CD4-positive, alpha-beta T cell (primary cell): ENCODE results near the gene SYT14. TPM values are rescaled to one million over a fixed set of nuclear protein-coding genes. Genes with fewer than 3 reads are reported as not detected.

Source experiments
- ATAC-seq: fragments of 200-7000 bp; cut with Tn5 transposase; one replicate; pipeline ENCODE4 v1.10.0; 2022; ENCODE audit warnings: mild to moderate bottlenecking; ENCODE audit not compliant: poor library complexity
- CTCF ChIA-PET: fragments of 350-600 bp; sonication (Branson Sonifier 250); formaldehyde crosslinking; loops from one replicate; lab custom pipeline; 2021; ENCODE audit warnings: antibody characterized with exemption, inconsistent platforms; lab: Charles Lee
- POLR2A ChIA-PET: fragments of 350-600 bp; sonication (Branson Sonifier 250); formaldehyde crosslinking; loops from one replicate; lab custom pipeline; 2021; ENCODE audit warnings: antibody characterized with exemption, inconsistent platforms; lab: Charles Lee
- DNase-seq, 14 experiments: peaks; one replicate each; pipeline ENCODE4 v3.0.0-alpha.2; 2013 to 2020; ENCODE audit warnings: mixed read lengths in 2 of 14
- H3K27ac ChIP-seq, 2 donors: one replicate each; pipeline versions ENCODE4 v1.5.1 to v1.7.0; 2013; ENCODE audit warnings: low read length in 2 of 2, low read depth in 1 of 2, mild to moderate bottlenecking in 1 of 2
- H3K27me3 ChIP-seq, 2 experiments: 1 replicate in 1 of 2; 2 replicates in 1 of 2; pipeline versions ENCODE4 v1.6.1 to v1.7.0; 2013; ENCODE audit warnings: low read length in 2 of 2, control low read depth in 1 of 2, mild to moderate bottlenecking in 1 of 2, moderate library complexity in 1 of 2; ENCODE audit not compliant: insufficient read depth in 2 of 2, control insufficient read depth in 1 of 2
- H3K36me3 ChIP-seq: one replicate; pipeline ENCODE4 v1.6.1; 2013; ENCODE audit warnings: low read length, control low read depth; ENCODE audit not compliant: insufficient read depth
- H3K4me1 ChIP-seq: one replicate; pipeline ENCODE4 v1.6.1; 2013; ENCODE audit warnings: low read length, control low read depth; ENCODE audit not compliant: insufficient read depth
- H3K4me3 ChIP-seq: one replicate; pipeline ENCODE4 v1.5.1; 2013; ENCODE audit warnings: mild to moderate bottlenecking, low read length, moderate library complexity
- H3K9me3 ChIP-seq, 2 experiments: 1 replicate in 1 of 2; 2 replicates in 1 of 2; pipeline versions ENCODE4 v1.6.1 to v1.7.0; 2013; ENCODE audit warnings: low read length in 2 of 2, mild to moderate bottlenecking in 2 of 2, control low read depth in 1 of 2, moderate library complexity in 1 of 2; ENCODE audit not compliant: control insufficient read depth in 1 of 2, insufficient read depth in 1 of 2
- H3K27ac Mint-ChIP-seq: one replicate; pipeline ENCODE4 v1.8.0; 2020; ENCODE audit warnings: mixed read lengths
- H3K27me3 Mint-ChIP-seq: one replicate; pipeline ENCODE4 v1.8.0; 2021; ENCODE audit warnings: mixed read lengths
- H3K36me3 Mint-ChIP-seq: one replicate; pipeline ENCODE4 v1.8.0; 2021; ENCODE audit warnings: low read depth, mixed read lengths
- H3K4me1 Mint-ChIP-seq: one replicate; pipeline ENCODE4 v1.8.0; 2021; ENCODE audit warnings: low read depth, mixed read lengths
- H3K4me3 Mint-ChIP-seq: one replicate; pipeline ENCODE4 v1.8.0; 2020; ENCODE audit warnings: mild to moderate bottlenecking, mixed read lengths
- H3K9me3 Mint-ChIP-seq: one replicate; pipeline ENCODE4 v1.8.0; 2020; ENCODE audit warnings: mixed read lengths
- intact Hi-C, 2 experiments: fragments of 100-400 bp; cut with DNase I in 1 of 2; cut with micrococcal nuclease in 1 of 2; formaldehyde crosslinking; loops; one replicate each; pipeline versions ENCODE4 v1.15.1 to v1.9.0; 2023 to 2025; cut with DNase I, micrococcal nuclease
- total RNA-seq, 174 experiments: library from RNA in 2 of 174; stranded (reverse) in 2 of 174; gene quantifications; one replicate each; pipeline ENCODE4 v1.2.3 and lab custom pipeline; 2021 to 2026
- TF ChIP-seq, protein P1 (sequence below): fragments of 200-600 bp; IDR thresholded peaks from one replicate; pipeline ENCODE4 v1.8.0; 2022; ENCODE audit warnings: antibody characterized with exemption, mild to moderate bottlenecking

The SYT14 gene
- total RNA-seq, 2 experiments from 2014 or later: not detected

DNA sequence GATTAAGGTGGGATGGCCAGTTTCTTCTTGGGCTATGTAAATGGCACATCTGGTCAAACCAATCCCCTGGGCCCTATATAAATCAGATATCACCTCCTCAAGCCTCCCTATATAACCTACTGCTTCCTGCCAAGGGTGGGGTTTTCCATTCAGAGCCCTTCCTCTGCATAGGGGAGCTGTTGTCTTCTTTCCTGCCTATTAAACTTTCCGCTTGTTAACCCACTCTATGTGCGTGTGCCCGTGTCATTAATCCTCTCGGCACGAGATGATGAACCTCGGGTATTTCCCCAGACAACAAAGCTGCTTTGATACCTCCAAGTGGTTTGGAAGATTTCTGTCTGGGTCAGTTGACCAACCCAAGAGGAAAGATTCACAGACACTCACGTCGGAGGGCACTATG is 275.3 kb downstream of the SYT14 start:
- no peak overlapping the region for H3K4me3 ChIP-seq
- TF ChIP-seq, protein P1, sequence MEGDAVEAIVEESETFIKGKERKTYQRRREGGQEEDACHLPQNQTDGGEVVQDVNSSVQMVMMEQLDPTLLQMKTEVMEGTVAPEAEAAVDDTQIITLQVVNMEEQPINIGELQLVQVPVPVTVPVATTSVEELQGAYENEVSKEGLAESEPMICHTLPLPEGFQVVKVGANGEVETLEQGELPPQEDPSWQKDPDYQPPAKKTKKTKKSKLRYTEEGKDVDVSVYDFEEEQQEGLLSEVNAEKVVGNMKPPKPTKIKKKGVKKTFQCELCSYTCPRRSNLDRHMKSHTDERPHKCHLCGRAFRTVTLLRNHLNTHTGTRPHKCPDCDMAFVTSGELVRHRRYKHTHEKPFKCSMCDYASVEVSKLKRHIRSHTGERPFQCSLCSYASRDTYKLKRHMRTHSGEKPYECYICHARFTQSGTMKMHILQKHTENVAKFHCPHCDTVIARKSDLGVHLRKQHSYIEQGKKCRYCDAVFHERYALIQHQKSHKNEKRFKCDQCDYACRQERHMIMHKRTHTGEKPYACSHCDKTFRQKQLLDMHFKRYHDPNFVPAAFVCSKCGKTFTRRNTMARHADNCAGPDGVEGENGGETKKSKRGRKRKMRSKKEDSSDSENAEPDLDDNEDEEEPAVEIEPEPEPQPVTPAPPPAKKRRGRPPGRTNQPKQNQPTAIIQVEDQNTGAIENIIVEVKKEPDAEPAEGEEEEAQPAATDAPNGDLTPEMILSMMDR: no peak
- Mint-ChIP-seq H3K4me1 (no peaks in the 10 kb centered on the region), H3K27ac (no peak overlapping the region), H3K27me3 (peaks cover 18% of the 10 kb centered on the region), H3K36me3 (no peaks in the 10 kb centered on the region), H3K9me3 (no peaks in the 10 kb centered on the region), H3K4me3 (no peak overlapping the region)
- CTCF ChIA-PET: no interaction called here
- no peaks in the 10 kb centered on the region for H3K36me3 ChIP-seq
- no peaks in the 10 kb centered on the region for H3K4me1 ChIP-seq
- no peak for DNase-seq
- no peak for ATAC-seq
- intact Hi-C loops: no loop called here
- peaks cover 0 to 4% of the 10 kb centered on the region in 2 experiments for H3K27me3 ChIP-seq
- H3K27ac ChIP-seq: no peak overlapping the region
- H3K9me3 ChIP-seq: no peaks in the 10 kb centered on the region
- POLR2A ChIA-PET: no interaction called here

DNA sequence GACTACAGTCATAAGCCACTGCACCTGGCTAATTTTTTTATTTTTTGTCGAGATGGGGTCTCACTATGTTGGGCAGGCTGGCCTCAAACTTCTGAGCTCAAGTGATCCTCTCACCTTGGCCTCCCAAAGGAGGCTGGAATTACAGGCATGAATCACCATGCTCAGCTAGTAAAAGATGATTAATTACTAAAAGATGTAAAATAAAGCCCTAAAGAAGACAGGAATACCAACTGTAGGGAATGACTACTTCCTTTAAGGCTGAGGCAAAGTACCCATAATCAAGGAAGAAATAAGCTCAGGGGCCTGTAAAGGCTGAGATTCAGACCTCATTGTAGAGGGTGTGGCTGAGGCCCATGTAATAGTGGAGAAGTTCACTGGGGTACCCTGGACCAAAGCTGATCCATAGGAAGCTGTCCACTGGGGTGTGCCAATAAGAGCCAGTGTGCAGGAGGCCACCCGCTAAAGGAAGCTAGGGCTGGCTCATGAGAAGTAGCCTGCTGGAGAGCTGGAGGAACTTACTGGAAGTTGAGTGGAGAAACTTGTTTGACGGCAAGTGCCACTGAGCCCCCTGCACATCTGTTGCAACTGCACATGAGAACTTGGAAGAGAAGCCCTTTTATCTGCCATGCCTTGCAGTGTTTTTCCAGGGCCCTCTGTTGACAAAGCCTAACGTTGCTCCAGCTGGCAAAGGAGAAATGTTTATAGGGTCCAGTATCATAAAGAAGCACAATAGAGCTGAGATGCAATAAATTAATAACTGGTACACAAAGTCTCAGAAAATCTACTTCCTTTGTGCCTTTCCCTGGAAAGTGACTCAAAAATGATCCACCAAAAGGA is 276.8 kb downstream of the SYT14 start:
- H3K4me1 Mint-ChIP-seq: no peaks in the 10 kb centered on the region
- no peak overlapping the region for H3K27ac Mint-ChIP-seq
- TF ChIP-seq, protein P1: no peak
- Histone ChIP-seq H3K4me3 (no peak overlapping the region), H3K9me3 (no peaks in the 10 kb centered on the region), H3K4me1 (no peaks in the 10 kb centered on the region), H3K36me3 (no peaks in the 10 kb centered on the region), H3K27ac (no peak overlapping the region), H3K27me3 (peaks cover 0 to 4% of the 10 kb centered on the region in 2 experiments)
- no peaks in the 10 kb centered on the region for H3K9me3 Mint-ChIP-seq
- ChIA-PET CTCF (no interaction called here), POLR2A (no interaction called here)
- DNase-seq (no peak), ATAC-seq (no peak)
- intact Hi-C loops: no loop called here
- H3K36me3 Mint-ChIP-seq: no peaks in the 10 kb centered on the region
- H3K4me3 Mint-ChIP-seq: no peak overlapping the region
- peaks cover 25% of the 10 kb centered on the region for H3K27me3 Mint-ChIP-seq

DNA sequence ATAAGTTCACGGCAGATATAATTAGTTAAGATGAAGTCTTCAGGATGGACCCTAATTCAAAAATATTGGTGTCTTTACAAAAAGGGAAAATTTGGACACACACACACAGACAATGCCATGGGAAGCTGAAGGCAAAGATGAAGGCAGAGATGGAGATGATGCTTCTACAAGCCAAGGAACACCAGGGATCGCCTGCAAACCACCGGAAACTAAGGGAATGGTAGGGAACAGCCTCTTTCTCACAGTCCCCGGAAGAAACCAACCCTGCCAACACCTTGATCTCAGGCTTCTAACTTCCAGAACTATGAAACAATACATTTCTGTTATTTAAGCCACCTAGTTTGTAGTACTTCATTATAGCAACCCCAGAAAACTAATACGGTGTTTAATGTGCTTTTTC is 279.5 kb downstream of the SYT14 start:
- Mint-ChIP-seq H3K9me3 (no peaks in the 10 kb centered on the region), H3K4me1 (no peaks in the 10 kb centered on the region), H3K27me3 (peaks cover 36% of the 10 kb centered on the region), H3K4me3 (no peak overlapping the region), H3K36me3 (no peaks in the 10 kb centered on the region), H3K27ac (no peak overlapping the region)
- no peaks in the 10 kb centered on the region for H3K36me3 ChIP-seq
- peaks cover 0 to 7% of the 10 kb centered on the region in 2 experiments for H3K27me3 ChIP-seq
- H3K4me1 ChIP-seq: no peaks in the 10 kb centered on the region
- DNase-seq: no peak
- intact Hi-C loops: no loop called here
- no peak overlapping the region for H3K27ac ChIP-seq
- H3K9me3 ChIP-seq: no peaks in the 10 kb centered on the region
- ATAC-seq: no peak
- ChIA-PET CTCF (no interaction called here), POLR2A (no interaction called here)
- TF ChIP-seq, protein P1: no peak
- no peak overlapping the region for H3K4me3 ChIP-seq
